MM.1S (cell line): Measurements from ENCODE around the gene MOSPD3.
A peak's percentile ranks its signal among the peaks of the same experiment; 100 is the strongest.

Experiments used
- DNase-seq: peaks from one replicate; pipeline ENCODE4 v3.0.0-alpha.2; 2015
- H2AFZ ChIP-seq: fragments of 300-600 bp; sonication (generic); 2 replicates; pipeline ENCODE4 v1.6.0; 2016; ENCODE audit warnings: antibody characterized with exemption, low read length
- H3F3A ChIP-seq: fragments of 300-600 bp; sonication (generic); 2 replicates; pipeline ENCODE4 v1.6.1; 2016; ENCODE audit warnings: mild to moderate bottlenecking, antibody characterized with exemption, low read length, moderate library complexity, mixed read lengths; ENCODE audit not compliant: insufficient read depth
- H3K27ac ChIP-seq: fragments of 300-600 bp; sonication (generic); 2 replicates; pipeline ENCODE4 v1.5.1; 2016; ENCODE audit warnings: mild to moderate bottlenecking, low read length
- H3K27me3 ChIP-seq: fragments of 300-600 bp; sonication (generic); replicated peaks from 2 replicates; pipeline ENCODE4 v1.6.0; 2016; ENCODE audit warnings: low read length; ENCODE audit not compliant: insufficient read depth
- H3K36me3 ChIP-seq: fragments of 300-600 bp; sonication (generic); replicated peaks from 2 replicates; pipeline ENCODE4 v1.6.1; 2016; ENCODE audit warnings: mild to moderate bottlenecking, low read length, mixed read lengths; ENCODE audit not compliant: insufficient read depth
- H3K4me1 ChIP-seq: fragments of 300-600 bp; sonication (generic); 2 replicates; pipeline ENCODE4 v1.6.1; 2016; ENCODE audit warnings: low read length, mixed read lengths
- H3K4me2 ChIP-seq: fragments of 300-600 bp; sonication (generic); 2 replicates; pipeline ENCODE4 v1.6.0; 2016; ENCODE audit warnings: low read depth, low read length
- H3K4me3 ChIP-seq: fragments of 300-600 bp; sonication (generic); 2 replicates; pipeline ENCODE4 v1.5.1; 2016; ENCODE audit warnings: low read length, mixed read lengths
- H3K79me2 ChIP-seq: fragments of 300-600 bp; sonication (generic); 2 replicates; pipeline ENCODE4 v1.6.1; 2016; ENCODE audit warnings: mixed run types, low read length, mixed read lengths
- H3K9ac ChIP-seq: fragments of 300-600 bp; sonication (generic); 2 replicates; pipeline ENCODE4 v1.6.1; 2016; ENCODE audit warnings: low read length, mixed read lengths
- H3K9me2 ChIP-seq: fragments of 300-600 bp; sonication (generic); replicated peaks from 2 replicates; pipeline ENCODE4 v1.6.1; 2016; ENCODE audit warnings: mild to moderate bottlenecking, low read length, mixed read lengths; ENCODE audit not compliant: insufficient read depth
- H3K9me3 ChIP-seq: fragments of 300-600 bp; sonication (generic); replicated peaks from 2 replicates; pipeline ENCODE4 v1.6.1; 2016; ENCODE audit warnings: mild to moderate bottlenecking, low read length, mixed read lengths; ENCODE audit not compliant: insufficient read depth
- H4K20me1 ChIP-seq: fragments of 300-600 bp; sonication (generic); 2 replicates; pipeline ENCODE4 v1.6.1; 2016; ENCODE audit warnings: mild to moderate bottlenecking, low read length, moderate library complexity, mixed read lengths; ENCODE audit not compliant: insufficient read depth
- CTCF ChIP-seq: fragments of 300-600 bp; sonication (generic); IDR thresholded peaks from 2 replicates; pipeline ENCODE4 v1.5.1; 2016; ENCODE audit warnings: antibody characterized with exemption, low read length, mixed read lengths
- EZH2 ChIP-seq: fragments of 300-600 bp; sonication (generic); optimal IDR thresholded peaks from 2 replicates; pipeline ENCODE3; 2017; ENCODE audit warnings: low read depth, mild to moderate bottlenecking, antibody characterized with exemption, low read length, mixed read lengths
- EZH2phosphoT487 ChIP-seq: fragments of 300-600 bp; sonication (generic); IDR thresholded peaks from 2 replicates; pipeline ENCODE4 v1.6.1; 2018; ENCODE audit warnings: antibody characterized with exemption, low read length

Gene MOSPD3

GRCh38 chr7:100583132-100584053 lies 28.9 kb upstream of the MOSPD3 start:
- peak overlapping the region; percentile 84 for H3K4me2 ChIP-seq
- H3K9ac ChIP-seq, result peak overlapping the region; percentile 50; the same call in 1 of the 2 replicates
- peak overlapping the region; percentile 66; the same call in 1 of the 2 replicates for H3K27ac ChIP-seq
- peaks cover 7% of the 10 kb centered on the region for H3K27me3 ChIP-seq
- H3K9me2 ChIP-seq, result no peaks in the 10 kb centered on the region
- no peak overlapping the region for H2AFZ ChIP-seq
- peak overlapping the region; percentile 54 for H3K4me3 ChIP-seq
- peaks cover 38% of the 10 kb centered on the region for H3K79me2 ChIP-seq
- peaks cover 20% of the 10 kb centered on the region; the same call in 1 of the 2 replicates for H3F3A ChIP-seq
- H3K4me1 ChIP-seq, result peaks cover 11% of the 10 kb centered on the region; the same call in 1 of the 2 replicates
- peak; percentile 42 for DNase-seq
- no peaks in the 10 kb centered on the region for H3K9me3 ChIP-seq
- no peak for TF ChIP-seq EZH2
- no peak for TF ChIP-seq EZH2phosphoT487
- no peak for TF ChIP-seq CTCF
- H4K20me1 ChIP-seq, result no peaks in the 10 kb centered on the region
- H3K36me3 ChIP-seq, result no peaks in the 10 kb centered on the region

- Histone ChIP-seq H3K79me2 (peaks cover 38% of the 10 kb centered on the region), H3K9me2 (no peaks in the 10 kb centered on the region), H3K9ac (peak overlapping the region; percentile 50; the same call in 1 of the 2 replicates), H3K27ac (peak overlapping the region; percentile 94; the same call in 1 of the 2 replicates), H2AFZ (no peak overlapping the region), H4K20me1 (no peaks in the 10 kb centered on the region), H3K27me3 (peaks cover 15% of the 10 kb centered on the region), H3K4me1 (peaks cover 11% of the 10 kb centered on the region; the same call in 1 of the 2 replicates), H3K9me3 (no peaks in the 10 kb centered on the region), H3K4me2 (peak overlapping the region; percentile 84), H3F3A (peaks cover 20% of the 10 kb centered on the region; the same call in 1 of the 2 replicates), H3K4me3 (peak overlapping the region; percentile 95), H3K36me3 (no peaks in the 10 kb centered on the region)
- DNase-seq, result no peak
- TF ChIP-seq CTCF (no peak), EZH2 (no peak), EZH2phosphoT487 (no peak)
Observed at GRCh38 chr7:100584054-100584682, 28.2 kb upstream of the MOSPD3 start.

- Histone ChIP-seq H3K27ac (peak overlapping the region; percentile 94; the same call in 1 of the 2 replicates), H3K79me2 (peaks cover 38% of the 10 kb centered on the region), H2AFZ (peak overlapping the region; percentile 51)
Observed at GRCh38 chr7:100584683-100585510, 27.4 kb upstream of the MOSPD3 start.

More at GRCh38 chr7:100584683-100585510, 27.4 kb upstream of the MOSPD3 start:
- Histone ChIP-seq H3K27me3 (peaks cover 22% of the 10 kb centered on the region), H4K20me1 (no peaks in the 10 kb centered on the region), H3K9ac (peak overlapping the region; percentile 99; the same call in 1 of the 2 replicates), H3K4me2 (peak overlapping the region; percentile 84), H3K36me3 (no peaks in the 10 kb centered on the region), H3K9me3 (no peaks in the 10 kb centered on the region), H3K9me2 (no peaks in the 10 kb centered on the region), H3F3A (peaks cover 20% of the 10 kb centered on the region; the same call in 1 of the 2 replicates), H3K4me1 (peaks cover 11% of the 10 kb centered on the region; the same call in 1 of the 2 replicates), H3K4me3 (peak overlapping the region; percentile 95)
- no peak for DNase-seq
- TF ChIP-seq CTCF (no peak), EZH2 (no peak), EZH2phosphoT487 (no peak)
